ENCODE measurements around the gene KCNT1. TPM values are rescaled to one million over a fixed set of nuclear protein-coding genes. Genes with fewer than 3 reads are reported as not detected.

KCNT1 gene
- total RNA-seq, 1 donor from 2014 or later: not detected

DNA sequence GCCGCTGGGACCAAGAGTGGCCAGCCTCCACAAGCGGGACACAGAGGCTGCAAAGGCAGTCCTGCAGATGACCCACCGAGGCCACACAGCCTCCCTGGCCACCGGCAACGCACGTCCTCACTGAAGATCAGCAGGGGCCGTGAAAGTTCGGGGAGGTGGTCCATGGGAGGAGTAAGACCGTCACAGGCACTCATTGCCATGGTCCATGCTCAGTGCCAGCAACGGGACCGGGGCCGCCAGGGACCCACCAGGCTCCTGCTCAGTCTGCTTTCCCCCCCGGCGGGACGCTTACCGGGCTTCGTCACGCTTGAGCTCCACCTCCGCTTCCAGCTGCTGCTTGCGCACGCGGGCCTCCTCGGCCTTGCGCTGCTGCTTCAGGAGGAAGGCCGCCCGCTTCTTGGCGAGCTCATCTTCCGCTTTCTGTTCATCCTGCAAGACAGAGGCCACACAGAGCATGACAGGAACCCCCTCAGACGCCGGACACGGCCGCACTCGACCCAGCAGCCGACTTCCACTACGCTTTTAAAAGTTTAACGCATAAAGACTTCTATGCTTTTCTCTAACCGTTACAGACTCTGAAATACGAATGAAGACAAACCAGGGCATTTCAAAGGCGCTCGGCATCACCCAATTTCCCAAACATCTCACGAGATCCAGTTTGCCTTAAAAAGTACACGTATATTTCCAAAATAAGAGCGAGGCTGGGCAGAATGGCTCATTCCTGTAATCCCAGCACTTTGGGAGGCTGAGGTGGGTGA is 116.9 kb downstream of the KCNT1 start:
- no peak for DNase-seq (ENCODE audit: low read depth in 2 of 2)

DNA sequence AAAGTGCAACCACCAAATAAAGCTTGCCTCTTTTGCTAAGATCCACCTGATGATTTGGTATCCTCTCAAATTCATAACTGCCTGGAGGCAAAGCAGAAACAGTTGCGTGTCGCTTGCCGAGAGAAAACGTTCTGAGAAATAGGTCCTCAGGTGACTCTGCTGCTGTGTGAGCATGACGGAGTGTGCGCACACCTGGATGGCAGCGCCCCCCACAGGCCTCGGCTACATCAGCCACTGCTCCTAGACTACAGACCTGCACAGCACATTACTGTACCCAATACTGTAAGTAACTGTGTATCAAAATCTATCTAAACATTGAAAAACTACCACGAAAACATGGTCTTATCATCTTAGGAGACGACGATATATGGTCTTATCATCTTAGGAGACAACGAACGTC is 117.9 kb downstream of the KCNT1 start:
- no peak for DNase-seq (ENCODE audit: low read depth in 2 of 2)

DNA sequence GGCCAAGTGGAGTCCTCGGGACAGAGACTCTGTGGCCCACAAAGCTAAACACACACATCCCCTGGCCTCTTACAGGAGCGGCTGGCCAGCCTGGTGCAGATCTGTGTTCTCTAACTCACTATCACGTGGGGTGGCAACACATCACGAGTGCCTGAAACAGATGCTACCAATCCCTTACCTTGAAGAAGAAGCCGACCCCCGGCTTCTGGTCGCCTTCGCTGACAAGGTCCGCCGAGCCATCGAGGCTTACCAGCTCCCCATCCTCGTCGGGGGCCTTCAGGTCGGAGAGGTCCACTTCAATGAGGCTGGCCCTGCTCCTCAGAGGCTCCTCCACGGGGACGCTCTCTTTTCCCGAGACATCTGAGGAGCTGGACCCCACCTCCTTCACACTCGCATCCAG is 118.7 kb downstream of the KCNT1 start:
- DNase-seq (ENCODE audit: low read depth in 2 of 2): no peak

DNA sequence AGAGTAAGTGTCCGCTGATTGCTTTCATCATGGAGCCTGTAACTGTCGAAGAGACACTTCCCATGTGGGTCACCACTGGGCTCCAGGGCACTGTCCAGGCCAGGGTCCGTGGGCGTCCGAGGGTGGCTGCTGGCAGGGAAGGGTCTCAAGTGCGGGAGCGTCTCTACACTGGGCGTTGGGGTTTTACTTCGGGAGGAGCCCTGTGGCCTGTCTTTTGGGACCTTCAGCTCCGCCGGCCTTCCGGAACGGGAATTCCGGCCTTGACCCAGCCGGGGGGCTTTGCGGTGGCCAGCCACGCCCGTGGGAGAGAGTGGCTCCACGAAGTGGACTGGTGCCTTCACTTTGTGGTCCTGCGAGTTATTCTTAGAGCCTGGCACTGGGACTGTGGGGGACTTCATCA is 119.1 kb downstream of the KCNT1 start:
- no peak for DNase-seq (ENCODE audit: low read depth in 2 of 2)

DNA sequence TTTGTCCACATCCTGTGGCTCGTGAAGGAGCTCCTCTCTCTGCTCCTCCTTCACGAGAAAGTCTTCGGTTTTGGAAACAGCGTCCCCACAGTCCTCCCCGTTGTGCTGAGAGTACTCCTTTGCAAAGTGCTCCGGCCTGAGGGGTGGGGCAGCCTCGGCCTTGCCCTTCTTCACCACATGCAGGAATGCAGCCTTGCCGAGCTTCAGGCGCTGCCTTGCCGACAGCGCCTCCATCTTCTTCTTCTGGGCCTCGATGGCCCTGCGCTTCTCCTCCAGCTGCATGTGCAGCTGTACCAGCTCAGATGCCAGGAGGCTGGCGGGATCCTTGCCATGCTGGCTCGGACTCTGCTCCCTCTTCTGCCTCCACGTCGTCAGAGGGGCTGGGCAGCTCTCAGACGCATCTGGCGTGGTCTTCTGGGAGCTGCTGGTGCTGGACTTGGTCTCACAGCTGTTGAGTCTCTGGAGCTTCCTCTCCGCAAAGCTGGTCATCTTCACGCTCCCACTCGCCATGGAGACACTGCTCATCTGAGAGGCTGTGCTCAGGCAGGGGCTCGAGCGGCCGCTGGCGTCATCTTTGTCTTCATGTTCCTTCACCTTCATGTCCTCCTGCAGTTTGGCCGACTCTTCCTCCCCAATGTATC is 119.9 kb downstream of the KCNT1 start:
- DNase-seq (ENCODE audit: low read depth in 2 of 2): no peak

DNA sequence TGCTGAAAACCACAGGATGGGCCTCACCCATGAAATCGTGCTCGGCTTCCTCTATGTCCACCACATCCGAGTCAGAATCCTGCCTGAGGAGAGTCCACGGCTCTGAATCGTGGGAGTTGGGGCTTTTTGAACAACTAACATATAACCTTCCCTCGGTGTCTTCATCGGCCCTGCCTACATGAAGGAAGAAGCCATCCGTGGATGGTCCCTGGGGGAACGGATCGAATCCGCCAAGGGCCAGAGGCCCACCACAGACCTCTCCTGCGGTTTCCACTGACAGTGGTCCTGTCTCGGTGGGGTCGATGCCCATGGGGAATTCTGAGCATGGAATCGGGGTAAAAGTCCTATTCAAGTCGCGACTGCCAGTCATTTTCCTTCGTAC is 120.4 kb downstream of the KCNT1 start:
- DNase-seq (ENCODE audit: low read depth in 2 of 2): no peak

DNA sequence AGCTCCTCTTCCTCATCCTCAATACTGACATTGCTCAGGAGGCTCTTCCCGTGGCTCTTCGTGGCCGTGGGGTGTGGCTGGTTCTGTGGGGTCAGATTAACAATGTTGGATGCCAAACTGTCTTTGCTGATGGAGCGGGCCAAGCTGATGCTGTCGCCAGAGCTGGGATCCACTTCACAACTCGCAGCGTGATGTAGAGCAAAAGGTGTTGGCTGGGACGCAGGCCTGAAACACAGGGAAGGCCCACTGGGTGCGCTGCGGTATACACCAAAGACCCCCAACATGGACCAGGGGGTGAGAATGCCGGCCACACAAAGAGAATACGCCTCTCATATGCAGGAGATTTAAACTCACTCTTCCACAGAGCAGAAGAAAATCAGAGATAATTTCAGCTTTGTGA is 121.1 kb downstream of the KCNT1 start:
- DNase-seq (ENCODE audit: low read depth in 2 of 2): no peak

DNA sequence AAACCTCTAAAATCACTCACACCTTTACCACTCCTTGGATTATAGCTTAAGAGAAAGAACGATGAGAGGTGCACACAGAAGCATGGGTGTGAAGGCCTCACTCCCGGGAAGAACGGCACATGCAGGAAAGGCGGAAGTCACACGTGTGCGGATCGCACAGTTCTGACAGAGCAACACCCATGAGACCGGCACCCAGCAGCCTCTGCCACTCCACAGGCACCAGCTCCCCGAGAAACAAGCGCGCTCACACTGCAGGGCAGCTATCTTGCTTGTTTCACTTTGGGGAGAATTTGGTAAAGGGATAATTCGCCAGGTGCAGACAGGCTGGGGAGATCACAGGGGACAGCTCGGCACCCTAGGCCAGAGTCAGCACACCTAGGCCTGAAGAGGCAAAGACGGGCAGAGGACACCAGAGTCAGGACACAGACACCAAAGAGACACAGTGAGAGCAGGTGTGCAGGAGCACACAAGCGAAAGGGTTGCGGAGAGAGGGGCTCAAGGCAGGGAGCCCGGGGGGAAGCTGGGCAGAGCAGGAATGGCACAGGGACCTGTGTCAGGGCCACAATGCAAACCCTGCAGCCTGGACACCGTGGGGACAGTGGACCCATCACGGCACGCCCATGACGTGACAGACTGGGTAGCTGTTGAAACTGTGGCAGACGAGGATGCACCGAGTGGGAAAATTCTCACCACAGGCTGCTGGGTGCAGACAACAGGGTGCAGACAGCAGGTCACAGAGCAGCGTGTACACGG is 123.6 kb downstream of the KCNT1 start:
- DNase-seq (ENCODE audit: low read depth in 2 of 2): no peak

DNA sequence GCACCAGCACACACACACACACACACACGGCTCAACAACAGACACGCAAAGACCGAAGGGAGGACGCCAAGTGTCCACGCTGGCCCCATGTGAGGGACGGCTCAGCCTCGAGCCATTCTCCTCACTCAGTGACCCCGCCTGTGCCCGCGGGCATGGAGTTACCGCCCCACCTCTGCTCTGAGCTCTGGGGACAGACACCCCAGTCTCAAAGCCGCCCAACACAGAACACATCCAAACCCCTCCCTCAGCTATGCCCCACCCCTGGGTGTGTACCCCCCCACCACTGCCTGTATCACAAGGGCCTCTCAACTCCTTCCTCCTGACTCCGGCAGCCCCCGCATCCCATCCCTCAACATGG is 124.2 kb downstream of the KCNT1 start:
- no peak for DNase-seq (ENCODE audit: low read depth in 2 of 2)

DNA sequence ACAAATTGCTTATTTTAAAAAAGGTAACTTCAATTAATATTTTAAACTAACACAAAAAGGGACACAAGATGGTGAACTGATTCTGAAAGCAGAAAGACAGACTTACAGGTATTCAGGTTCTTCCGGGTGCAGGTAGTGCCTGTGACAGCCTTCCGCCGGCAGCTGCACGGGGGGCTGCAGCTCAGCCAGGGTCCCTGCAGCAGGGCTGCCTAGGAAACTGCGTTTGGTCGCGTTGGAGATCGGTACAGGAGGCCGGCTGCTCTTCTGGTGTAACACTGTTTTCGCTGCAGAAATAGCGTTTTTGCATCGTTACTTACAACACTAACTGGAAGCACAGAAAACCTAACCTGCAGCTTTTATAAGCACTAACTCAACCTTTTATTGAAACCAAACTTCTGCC is 125.3 kb downstream of the KCNT1 start:
- DNase-seq (ENCODE audit: low read depth in 2 of 2): no peak

DNA sequence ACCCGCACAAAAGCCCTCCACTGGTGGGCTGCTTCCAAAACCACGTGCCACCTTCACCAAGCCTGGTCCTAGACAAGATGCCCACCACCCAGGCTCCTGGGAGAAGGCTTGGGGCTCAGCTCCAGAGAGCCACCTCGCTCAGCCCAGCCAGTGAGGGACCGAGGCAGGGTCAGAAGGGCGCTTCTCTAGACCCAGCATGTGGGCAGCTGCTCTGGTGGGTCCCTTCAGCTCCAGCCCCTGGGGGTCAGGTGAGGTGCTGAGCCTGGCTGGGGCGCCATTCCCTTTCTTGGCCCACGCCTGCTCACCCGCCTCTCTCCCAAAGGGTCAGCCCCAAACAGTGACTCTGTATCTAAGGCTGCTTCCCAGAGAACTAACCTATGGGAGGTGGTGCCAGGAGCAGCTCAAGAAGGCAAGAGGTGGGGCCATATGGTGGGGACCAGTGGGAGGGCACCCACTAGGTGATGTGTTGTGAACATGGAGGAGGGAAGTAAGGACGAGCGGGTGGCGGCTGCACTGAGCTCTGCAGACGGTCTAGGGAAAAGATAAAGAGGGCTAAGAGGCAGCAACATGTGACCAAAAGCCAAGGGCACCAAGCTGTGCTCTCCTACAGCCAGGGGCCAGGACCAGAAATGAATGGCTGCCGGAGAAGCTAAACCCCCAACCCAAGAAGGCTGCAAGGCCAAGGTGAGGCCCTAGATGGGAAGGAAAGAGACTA is 126.0 kb downstream of the KCNT1 start:
- no peak for DNase-seq (ENCODE audit: low read depth in 2 of 2)

DNA sequence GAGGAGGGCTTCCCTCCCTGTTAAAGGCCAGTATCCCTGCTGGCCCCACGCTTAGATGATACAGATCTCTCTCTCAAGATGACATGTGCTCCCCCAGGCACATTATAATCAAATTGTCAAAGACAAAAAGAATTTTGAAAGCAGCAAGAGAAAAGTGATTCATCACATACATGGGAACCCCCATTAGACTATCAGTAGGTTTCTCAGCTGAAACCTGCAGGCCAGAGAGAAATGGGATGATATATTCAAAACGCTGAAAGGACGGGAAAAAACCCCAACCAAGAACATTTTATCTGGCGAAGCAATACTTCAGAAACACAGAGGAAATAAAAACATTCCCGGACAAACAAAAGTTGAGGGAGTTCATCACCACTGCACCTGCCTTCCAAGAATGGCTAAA is 126.7 kb downstream of the KCNT1 start:
- no peak for DNase-seq (ENCODE audit: low read depth in 2 of 2)

DNA sequence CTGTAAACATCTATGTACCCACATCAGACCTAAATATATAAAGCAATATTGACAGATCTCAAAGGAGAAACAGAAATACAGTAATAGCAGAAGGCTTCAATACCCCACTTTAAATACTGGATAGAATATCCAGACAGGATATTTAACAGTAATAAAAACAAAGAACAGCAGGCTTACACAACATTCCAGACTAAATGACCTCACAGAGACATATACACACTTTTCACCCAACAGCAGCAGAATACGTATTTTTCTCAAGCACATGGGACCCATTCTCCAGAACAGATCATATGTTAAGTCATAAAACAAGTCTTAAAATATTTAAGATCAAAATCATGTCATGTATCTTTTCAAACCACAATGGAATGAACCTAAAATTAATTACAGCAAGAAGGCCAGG is 128.5 kb downstream of the KCNT1 start:
- no peak for DNase-seq (ENCODE audit: low read depth in 2 of 2)

DNA sequence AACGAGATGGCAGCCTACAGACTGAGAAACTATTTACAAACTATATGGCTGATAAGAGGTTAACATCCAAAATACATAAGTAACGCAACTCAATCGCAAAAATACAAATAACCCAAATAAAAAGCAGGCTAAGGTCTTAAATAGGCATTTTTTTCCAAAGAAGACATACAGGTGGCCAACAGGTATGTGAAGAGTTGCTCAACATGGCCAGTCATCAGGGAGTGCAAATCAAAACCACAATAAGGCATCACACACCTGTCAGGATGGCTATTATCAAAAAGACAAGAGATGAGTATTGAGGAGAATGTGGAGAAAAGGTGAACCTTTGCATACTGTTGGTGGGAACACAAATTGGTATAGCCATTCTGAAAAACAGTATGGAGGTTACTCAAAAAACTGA is 131.9 kb downstream of the KCNT1 start:
- no peak for DNase-seq (ENCODE audit: low read depth in 2 of 2)

DNA sequence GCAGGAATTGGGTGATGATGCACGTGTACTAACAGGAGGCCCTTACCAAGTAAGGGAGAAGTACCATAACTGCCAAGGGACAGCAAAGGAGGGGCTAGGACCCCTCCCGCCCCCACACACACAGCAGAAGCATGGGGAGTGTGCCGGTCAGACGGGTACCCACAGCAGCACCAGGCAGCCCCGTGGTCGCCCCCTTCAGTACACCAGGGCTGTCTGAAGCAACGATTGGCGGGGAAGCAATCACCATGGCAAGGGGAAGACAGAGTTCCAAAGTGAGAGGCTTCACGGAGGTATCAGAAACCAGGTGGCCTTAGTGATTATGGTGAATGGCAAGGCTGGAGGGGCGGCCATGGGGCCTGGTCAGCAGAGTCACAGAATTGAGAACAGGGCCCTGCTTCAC is 133.1 kb downstream of the KCNT1 start:
- DNase-seq (ENCODE audit: low read depth in 2 of 2): no peak

DNA sequence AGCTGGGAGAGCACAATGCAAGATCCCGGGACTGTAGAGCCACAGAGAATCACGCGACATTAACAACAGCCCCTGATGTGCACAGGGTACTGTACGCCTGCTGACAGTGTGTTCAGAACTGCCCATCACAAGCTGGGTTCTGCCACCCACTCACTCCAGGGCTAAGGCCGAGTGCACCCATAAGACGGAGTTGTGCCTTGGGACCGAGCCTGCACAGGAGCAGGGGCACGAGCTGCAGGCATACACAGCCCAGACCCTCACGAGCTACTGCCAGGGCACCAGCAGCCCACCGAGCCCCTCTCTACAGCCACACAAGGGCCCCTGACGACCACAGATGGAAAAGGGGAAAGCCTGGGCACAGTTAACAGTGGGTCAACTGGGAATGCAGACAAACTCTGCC is 137.5 kb downstream of the KCNT1 start:
- DNase-seq (ENCODE audit: low read depth in 2 of 2): no peak

DNA sequence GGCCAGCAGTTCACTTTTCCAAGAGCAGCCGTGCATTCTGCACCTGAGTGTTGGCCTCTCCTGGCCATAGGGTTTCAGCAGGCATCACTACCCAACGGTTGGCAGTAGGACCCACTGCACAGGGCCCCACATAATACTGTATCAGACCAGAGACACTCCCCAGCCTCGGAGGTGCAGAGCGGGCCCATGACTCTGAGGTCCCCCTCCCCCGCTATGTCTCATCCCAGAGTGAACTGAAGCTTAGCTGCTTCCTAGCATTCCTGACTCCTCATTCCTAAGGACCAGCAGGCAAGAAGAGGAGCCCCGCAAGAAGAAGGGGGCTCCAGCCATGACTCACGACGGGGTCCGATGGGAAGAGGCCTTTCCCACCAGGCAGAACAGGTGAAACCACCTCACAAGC is 138.1 kb downstream of the KCNT1 start:
- DNase-seq (ENCODE audit: low read depth in 2 of 2): no peak

DNA sequence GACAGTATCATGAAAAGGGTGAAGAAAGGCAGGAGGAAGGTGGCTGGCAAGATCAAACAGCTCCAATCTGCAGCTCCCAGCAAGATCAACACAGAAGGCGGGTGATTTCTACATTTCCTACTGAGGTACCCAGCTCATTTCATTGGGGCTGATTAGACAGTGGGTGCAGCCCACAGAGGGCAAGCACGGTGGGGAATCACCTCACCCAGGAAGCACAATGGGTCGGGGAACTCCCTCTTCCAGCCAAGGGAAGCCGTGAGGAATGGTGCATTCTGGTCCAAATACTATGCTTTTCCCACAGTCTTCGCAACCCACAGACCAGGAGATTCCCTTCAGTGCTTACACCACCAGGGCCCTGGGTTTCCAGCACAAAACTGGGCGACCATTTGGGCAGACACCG is 138.6 kb downstream of the KCNT1 start:
- no peak for DNase-seq (ENCODE audit: low read depth in 2 of 2)

Measured in dermis microvascular lymphatic vessel endothelial cell (primary cell).